ENCODE results near the gene RPL39L.
"Not testable (repeated sequence)": the region's sequence is repeated elsewhere in the genome, so short reads cannot be mapped to it uniquely, and the experiment has no call there.

RPL39L gene

GRCh38 chr3:187139126-187139894 is at the start of gene RPL39L:
RPL39L (minus strand) TSS chr3:187139496; CDS start chr3:187121300, 18,196 bp downstream.
- peak; percentile 42 to 51 for DNase-seq

DNA sequence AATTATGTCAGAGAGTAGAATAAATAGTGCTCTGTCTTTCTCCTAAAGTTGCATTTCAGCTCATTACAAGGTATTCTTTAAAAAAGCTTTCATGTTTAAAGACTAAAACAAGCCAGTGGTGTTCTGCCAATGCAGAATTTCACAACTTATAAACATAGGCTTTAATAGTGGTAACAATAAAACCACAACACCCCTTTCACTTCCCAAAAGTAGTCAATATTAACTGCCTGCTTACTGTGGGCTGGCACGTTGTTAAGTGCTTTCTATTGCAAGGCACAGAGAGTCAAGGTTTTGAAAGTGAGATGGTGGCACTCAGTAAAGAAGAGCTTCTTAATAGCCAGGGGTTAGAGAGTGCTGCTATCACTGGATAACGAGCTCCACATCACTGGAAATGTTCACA is 49.6 kb upstream of the RPL39L start:
- DNase-seq, result no peak

GRCh38 chr3:187186801-187187421 is 47.6 kb upstream of the RPL39L start:
- no peak for DNase-seq

DNA sequence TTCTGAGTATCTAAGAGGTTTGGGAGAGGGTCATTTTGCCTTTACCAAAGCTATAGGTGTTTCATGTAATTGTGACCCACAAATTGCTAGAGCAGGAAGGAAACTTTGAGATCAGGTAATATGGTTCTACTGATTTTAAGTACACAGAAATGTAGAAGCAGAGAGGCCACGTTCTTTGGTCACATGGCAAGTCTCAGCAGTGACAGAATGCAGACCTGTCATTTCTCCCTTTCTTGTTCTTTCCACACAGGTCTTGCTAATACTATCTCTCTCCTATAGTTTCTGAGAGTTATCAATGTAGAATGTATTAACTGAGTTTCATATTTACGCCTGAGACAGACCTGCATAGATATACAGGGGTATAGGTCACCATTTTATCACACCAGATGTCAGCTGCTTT is 47.1 kb upstream of the RPL39L start:
- no peak for DNase-seq

DNA sequence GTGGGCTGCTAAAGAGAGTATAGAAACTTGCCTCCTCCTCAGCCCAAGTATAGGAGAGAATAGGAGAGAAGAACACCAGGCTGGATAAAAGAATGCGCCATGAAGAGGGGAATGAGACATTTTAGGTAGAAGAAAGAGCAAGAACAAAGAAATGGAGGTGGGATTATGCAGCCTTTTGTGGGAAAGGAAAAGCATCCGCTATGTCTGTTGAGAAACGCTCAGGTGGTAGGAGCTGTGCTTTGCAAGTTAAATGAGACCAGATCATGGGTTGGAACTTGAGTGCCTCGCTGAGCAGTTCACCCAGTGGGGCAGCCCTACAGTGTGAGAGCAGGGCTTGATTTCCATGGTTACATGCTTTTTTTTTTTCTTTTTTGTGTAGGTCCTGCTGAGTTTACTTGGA is 46.5 kb upstream of the RPL39L start:
- no peak for DNase-seq

DNA sequence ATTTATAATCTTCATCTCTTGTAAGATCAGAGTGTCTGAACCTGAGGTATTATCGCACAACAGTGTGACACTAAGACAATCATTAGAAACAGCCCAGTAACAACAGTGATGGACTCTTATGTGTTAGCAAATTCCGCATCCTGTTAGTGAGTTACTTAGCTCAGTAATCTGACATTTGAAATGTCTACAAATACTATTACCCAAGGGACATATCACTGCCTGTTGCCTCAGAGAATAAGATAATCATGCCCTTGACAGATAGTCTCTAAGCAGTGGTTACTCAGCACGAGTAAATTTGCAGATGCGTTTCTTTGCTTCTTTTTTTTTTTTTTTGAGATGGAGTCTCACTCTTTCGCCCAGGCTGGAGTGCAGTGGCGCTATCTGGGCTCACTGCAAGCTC is 44.6 kb upstream of the RPL39L start:
- DNase-seq, result no peak

DNA sequence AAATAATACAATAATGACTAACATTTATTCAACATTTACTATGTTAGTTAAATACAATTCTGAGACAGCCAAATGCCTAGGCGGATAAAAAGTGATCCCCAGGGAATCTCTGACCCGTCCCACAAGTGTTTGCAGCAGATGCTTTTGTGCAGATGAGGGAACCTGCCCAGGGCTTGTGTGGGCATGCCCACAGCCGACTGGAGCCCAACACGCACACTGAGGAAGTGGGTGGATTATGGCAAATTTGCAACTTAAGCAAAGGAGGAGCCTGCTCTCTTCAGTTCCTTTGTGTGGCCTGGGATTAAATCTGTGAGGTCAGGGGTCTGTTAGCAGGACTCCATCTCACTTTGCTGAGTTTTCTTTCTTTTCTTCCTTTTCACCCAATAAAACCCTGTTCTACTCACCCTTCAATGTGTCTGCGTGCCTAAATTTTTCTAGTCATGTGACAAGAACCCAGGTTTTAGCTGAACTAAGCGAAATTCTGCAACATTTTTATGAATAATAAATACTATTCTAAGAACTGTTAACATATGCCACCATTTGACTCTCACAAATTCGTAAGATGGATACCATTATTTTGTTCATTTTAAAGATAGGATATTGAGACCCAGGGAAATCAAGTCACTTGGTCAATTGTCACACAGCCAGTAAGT is 44.0 kb upstream of the RPL39L start:
- DNase-seq, result no peak

DNA sequence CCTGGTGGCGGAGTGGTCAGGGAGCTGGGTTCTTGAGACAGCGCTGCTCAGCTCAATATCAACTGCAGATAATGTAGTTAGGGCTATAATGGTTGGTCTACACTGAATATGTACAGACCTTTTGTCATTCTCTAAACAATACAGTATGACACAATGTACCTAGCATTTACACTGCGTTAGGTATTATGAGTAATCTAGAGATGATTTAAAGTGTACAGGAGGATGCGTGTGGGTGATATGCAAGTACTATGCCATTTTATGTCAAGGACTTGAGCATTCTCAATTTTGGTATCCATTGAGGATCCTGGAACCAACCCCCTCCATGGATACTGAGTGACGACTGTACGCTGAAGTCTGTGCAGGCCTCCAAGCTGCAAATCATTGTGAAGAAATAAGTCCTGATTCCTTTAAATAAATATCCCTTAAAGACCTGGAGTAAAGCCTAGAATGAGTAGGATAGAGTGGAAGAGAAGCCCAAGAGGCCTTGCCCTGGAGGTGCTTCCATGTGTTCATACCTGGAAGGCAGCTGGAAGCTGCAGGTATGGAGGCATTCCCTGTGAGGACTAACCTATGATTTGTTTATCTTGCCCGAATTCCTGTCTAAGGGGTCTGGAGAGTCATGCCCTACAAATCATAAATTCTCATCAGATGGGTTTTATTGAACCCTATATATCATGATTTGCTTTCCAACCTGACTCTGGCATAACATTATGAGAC is 42.3 kb upstream of the RPL39L start:
- DNase-seq, result no peak

DNA sequence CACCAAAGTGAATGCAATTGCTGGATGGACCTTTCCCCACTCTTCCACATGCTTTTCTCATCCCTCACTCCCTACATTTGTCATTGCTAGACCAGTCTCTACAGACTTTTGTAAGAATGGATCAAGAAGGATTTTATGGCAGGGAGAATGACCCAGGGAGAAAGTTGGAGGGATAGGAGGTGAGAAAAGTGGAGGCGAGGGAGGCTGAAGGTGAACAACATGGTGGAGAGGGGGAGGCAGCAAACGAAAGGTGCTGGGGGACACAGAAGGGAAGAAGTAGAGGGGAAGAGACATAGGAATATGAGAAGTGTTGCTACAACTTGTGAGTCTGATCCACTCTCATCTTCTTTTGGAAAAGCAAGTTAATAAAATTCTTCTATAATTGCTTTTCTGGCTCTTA is 33.6 kb upstream of the RPL39L start:
- no peak for DNase-seq

DNA sequence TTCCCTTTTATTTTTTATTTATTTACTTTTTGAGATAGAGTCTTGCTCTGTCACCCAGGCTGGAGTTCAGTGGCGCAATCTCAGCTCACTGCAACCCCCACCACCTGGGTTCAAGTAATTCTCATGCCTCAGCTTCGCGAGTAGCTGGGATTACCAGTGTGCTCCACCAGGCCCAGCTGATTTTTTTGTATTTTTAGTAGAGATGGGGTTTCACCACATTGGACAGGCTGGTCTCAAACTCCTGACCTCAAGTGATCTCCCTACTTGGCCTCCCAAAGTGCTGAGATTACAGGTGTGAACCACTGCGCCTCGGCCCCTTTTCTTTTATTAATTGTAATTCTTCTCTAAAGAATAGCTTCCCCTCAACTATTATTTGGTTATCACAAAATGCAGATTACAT is 31.6 kb upstream of the RPL39L start:
- DNase-seq, result not testable (repeated sequence)

GRCh38 chr3:187169231-187169960 is 30.1 kb upstream of the RPL39L start:
- no peak for DNase-seq

- no peak for DNase-seq
Observed at GRCh38 chr3:187167777-187168176, 28.5 kb upstream of the RPL39L start.

DNA sequence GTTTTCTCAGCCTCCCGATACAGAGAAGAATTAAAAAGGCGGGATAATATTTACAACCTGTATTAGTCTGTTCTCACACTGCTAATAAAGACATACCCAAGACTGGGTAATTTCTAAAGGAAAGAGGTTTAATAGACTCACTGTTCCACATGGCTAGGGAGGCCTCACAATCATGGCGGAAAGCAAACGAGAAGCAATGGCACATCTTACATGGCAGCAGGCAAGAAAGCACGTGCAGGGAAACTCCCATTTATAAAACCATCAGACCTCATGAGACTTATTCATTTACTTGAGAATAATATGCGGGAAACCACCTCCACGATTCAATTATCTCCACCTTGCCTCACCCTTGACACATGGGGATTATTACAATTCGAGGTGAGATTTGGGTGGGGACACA is 27.5 kb upstream of the RPL39L start:
- DNase-seq, result no peak

GRCh38 chr3:187165144-187165543 is 25.8 kb upstream of the RPL39L start:
- DNase-seq, result peak in 1 of 2 donors; percentile 61

DNA sequence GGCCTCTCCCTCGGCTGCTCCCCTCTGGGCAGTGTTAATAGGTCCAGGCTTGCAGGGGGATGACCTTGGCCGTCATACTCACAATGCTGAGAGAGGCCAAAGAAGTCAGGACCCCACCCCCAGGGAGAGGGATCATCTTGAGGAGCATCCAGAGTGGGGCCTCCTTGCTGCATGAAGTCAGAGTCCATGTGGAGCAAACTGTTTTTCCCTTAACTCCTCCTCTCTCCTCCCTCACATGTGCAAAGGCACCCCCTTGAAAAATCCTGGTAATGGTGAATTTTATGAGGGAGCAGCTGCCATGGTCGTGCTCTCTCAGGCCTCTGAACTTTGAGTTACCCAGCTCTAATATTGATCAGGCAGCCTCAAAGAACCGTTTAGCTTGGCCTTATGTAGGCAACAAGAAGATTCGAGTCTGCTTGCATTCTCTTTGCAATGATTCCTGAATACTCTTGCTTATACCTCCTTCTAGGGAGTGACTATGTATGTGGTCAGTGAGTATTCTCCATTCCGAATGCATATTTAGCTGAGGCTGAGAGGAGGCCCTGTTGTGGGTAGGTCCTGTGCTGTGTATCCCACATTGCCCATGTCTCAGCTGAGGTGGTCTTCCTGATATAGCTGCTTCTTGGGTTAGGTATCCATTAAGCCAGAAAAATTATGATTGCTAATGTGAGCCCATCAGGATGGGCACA is 23.1 kb upstream of the RPL39L start:
- no peak for DNase-seq

- DNase-seq, result no peak
Observed at GRCh38 chr3:187161556-187161955, 22.3 kb upstream of the RPL39L start.

DNA sequence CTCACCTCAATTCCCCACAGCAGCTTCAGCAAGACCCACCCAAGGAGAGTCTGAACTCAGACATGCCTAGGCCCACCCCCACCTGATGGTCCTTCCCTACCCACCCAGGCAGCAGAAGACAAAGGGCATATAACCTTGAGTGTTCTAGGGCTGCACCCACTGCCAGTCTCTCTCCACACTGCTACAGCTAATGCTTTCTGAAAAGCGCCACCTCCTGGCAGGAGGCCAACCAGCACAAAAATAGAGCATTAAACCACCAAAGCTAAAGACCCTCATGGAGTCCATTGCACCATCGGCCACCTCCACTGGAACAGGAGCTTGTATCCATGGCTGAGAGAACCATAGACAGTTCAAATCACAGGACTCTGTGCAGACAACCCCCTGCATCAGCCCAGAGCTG is 11.3 kb upstream of the RPL39L start:
- peak in 1 of 2 donors; percentile 38 for DNase-seq

DNA sequence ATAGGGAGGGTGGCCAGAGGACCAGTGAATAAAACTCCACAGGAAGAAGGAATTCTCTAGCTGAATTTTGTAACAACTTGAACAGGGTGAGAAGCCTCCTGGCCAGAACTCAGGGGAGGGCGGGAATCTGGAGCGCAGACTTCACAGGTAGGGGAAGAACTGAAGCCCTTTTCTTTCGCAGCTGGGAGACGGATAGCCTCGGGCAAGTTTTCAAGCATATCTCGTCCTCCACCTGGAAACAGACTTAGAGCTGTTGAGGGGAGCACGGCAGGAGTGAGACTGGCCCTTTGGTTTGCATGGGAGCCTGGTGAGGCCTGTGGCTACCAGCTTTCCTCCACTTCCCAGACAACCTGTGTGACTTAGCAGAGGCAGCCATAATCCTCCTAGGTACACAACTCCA is 10.9 kb upstream of the RPL39L start:
- DNase-seq, result no peak

GRCh38 chr3:187146389-187146788 is 7.1 kb upstream of the RPL39L start:
- no peak for DNase-seq

GRCh38 chr3:187145149-187145895 is 6.0 kb upstream of the RPL39L start:
- no peak for DNase-seq

- no peak for DNase-seq
Observed at GRCh38 chr3:187139895-187140253, 578 bp upstream of the RPL39L start.
